HL-60 (cell line): ENCODE data around the gene MYCL.

Experiments used
- DNase-seq, 2 experiments: peaks; one replicate each; pipeline ENCODE4 v3.0.0-alpha.2; 2010 to 2020; ENCODE audit warnings: low read depth in 1 of 2, low spot score in 1 of 2
- H3K27ac ChIP-seq: fragments of 250-450 bp; sonication (Bioruptor Pico); replicated peaks from 2 replicates; pipeline ENCODE4 v1.5.1; 2020; ENCODE audit warnings: mild to moderate bottlenecking, moderate library complexity
- H3K27me3 ChIP-seq: fragments of 250-450 bp; sonication (Bioruptor Pico); 2 replicates; pipeline ENCODE4 v1.5.1; 2021; ENCODE audit warnings: mild to moderate bottlenecking, moderate library complexity; ENCODE audit not compliant: insufficient read depth, poor library complexity, severe bottlenecking
- H3K4me3 ChIP-seq: replicated peaks from 2 replicates; pipeline ENCODE4 v1.5.1; 2011; ENCODE audit warnings: mild to moderate bottlenecking, control low read depth, low read length; ENCODE audit not compliant: insufficient read depth
- CTCF ChIP-seq: IDR thresholded peaks from one replicate; pipeline ENCODE4 v1.5.1; 2011; ENCODE audit warnings: low read length, control low read depth, inconsistent platforms; ENCODE audit not compliant: insufficient read depth
- GABPA ChIP-seq: IDR thresholded peaks from 2 replicates; pipeline ENCODE4 v1.6.1; 2012; ENCODE audit warnings: low read depth
- POLR2AphosphoS5 ChIP-seq: IDR thresholded peaks from 2 replicates; pipeline ENCODE4 v1.6.1; 2012; ENCODE audit warnings: low read depth
- REST ChIP-seq: IDR thresholded peaks from 2 replicates; pipeline ENCODE4 v1.6.1; 2012; ENCODE audit warnings: low read depth; ENCODE audit not compliant: insufficient replicate concordance
- SPI1 ChIP-seq: IDR thresholded peaks from 2 replicates; pipeline ENCODE4 v1.6.1; 2012; ENCODE audit warnings: low read depth, mild to moderate bottlenecking, borderline replicate concordance

MYCL gene

DNA sequence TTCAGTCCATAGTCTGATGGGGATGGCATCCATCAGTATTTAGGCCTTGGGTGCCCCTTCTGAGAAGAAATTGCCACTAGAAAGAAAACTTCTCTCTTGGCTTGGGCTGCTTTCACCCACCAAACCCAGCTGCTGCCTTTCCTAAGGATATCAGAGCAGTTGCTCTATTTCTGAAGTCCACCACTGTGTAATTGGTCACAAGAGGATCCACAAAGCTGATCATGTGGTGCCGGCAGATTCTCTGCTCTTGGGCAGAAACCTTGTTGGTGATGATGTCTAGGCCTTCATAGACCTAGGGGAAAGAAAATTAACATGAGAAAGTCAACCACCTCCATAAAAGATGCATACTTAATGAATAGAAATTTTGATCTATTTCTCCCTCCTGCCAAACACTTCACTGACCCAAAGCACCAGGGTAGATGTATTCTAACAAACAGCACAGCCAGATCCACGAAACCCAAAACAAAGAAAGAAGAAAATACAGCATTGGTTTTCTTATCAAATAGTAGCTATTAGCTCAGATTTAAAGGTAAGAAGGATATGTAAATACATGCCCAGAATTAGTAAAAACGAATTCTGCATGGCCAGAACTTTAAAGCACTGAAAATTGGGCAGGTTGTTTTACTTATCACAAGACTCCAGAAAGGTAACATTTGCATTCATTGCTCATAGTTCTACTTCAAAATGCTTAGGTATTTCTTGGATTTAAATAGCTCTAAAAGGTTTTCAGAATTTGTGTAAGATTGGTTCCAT lies 44.4 kb downstream of the MYCL start:
- no peak overlapping the region for H3K4me3 ChIP-seq
- no peaks in the 10 kb centered on the region for H3K27me3 ChIP-seq
- no peak overlapping the region for H3K27ac ChIP-seq
- TF ChIP-seq SPI1, result no peak
- TF ChIP-seq REST, result no peak
- TF ChIP-seq CTCF, result no peak
- no peak for TF ChIP-seq GABPA
- no peak for TF ChIP-seq POLR2AphosphoS5
- no peak for DNase-seq

DNA sequence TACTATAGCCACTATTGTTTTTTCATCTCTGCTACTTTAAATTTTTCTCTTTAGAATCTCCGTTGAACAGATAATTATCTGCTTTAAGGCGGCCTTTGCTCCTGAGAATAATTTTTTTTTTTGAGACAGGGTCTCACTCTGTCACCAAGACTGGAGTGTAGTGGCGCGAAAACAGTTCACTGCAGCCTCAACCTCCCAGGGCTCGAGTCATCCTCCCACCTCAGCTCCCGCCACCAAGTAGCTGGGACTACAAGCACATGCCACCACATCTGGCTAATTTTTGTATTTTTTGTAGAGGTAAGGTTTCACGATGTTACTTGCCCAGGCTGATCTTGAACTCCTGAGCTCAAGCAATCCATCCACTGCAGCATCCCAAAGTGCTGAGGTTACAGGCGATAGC lies 47.0 kb downstream of the MYCL start:
- Histone ChIP-seq H3K4me3 (no peak overlapping the region), H3K27me3 (no peaks in the 10 kb centered on the region), H3K27ac (no peak overlapping the region)
- TF ChIP-seq CTCF (no peak), REST (no peak), POLR2AphosphoS5 (no peak), SPI1 (no peak), GABPA (no peak)
- DNase-seq, result no peak

DNA sequence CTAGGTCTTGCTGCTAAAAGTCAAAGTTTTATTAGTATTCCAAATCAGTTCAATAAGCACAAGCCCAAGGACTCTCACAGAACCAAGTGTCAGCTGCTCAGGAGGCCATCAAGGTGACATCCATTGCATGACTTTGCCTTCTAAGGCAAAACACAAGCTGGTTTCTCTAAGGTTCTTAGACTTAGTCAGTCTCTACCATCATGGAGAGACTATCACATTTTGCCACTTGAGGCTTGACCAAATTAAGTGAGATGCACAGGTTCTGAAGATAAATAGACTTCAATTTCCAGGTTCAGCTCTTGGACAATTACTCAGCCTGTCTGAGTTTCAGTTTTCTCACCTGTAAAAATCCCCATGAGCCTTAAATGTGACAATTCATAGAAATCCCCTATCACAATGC lies 47.4 kb downstream of the MYCL start:
- no peak overlapping the region for H3K4me3 ChIP-seq
- TF ChIP-seq GABPA (no peak), CTCF (no peak), POLR2AphosphoS5 (no peak), SPI1 (no peak), REST (no peak)
- no peak for DNase-seq
- no peak overlapping the region for H3K27ac ChIP-seq
- H3K27me3 ChIP-seq, result no peaks in the 10 kb centered on the region
